GM21717 (cell line): ENCODE measurements around the gene SRGAP2C.
"Not testable (repeated sequence)": the region's sequence is repeated elsewhere in the genome, so short reads cannot be mapped to it uniquely, and the experiment has no call there.

ENCODE experiments used
- ATAC-seq: cut with Tn5 transposase; IDR thresholded peaks from one replicate; pipeline ENCODE4 v1.9.1; 2021; ENCODE audit warnings: mild to moderate bottlenecking, moderate library complexity; ENCODE audit not compliant: unreplicated experiment

SRGAP2C gene

DNA sequence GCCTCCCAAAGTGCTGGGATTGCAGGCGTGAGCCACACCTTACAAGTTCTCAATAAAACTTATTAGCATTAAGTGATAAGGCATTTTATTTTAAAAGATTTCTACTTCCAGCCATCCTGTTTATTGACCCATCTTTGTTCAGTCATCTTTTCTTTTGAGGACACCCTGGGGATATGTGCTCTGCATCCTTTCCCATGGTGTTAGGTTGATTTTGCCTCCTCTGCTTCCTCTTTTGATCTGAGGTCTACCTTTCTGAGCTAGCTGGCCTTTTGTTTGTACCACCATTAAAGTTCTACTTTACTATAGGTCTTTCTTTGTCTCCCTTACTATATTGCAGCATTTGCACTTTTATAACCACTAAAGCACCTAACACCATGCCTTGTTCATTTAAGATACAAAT lies 136.9 kb downstream of the SRGAP2C start:
- not testable (repeated sequence) for ATAC-seq

DNA sequence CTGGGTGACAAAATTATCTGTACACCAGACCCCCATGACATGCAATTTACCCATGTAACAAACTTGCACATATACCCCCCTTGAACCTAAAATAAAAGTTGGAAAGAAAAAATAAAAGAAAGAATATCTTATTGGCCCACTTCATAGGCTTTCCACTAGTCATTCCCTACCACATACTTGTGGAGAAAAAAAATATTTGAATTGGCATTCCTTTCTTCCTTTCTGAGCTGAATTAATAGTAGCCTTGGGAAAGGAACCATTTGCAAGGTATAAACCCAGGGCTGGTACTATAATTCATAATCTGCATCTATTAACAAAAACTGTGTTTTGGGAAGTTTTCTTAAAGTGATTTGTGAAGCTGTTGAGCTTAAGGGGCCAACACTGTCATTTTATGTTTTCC lies 140.0 kb downstream of the SRGAP2C start:
- not testable (repeated sequence) for ATAC-seq

DNA sequence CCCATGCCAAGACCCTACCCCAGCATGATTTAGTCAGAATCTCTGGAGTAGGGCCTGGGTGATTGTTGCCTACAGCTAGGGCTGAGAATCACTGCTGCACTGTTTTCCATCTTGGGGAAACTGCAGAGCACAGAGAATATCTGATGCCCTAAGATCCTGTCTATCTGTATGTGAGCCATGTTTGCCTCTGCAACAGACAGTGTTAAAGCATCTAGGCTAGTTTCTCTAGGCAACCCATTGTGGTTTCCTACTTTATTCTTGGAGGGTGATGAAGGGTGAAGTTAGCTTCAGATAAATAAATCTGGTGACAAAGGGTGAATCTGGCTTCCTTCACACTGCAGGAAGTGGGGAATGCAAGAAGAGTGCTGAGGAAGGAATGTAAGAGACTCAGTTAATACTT lies 147.4 kb downstream of the SRGAP2C start:
- ATAC-seq = not testable (repeated sequence)

DNA sequence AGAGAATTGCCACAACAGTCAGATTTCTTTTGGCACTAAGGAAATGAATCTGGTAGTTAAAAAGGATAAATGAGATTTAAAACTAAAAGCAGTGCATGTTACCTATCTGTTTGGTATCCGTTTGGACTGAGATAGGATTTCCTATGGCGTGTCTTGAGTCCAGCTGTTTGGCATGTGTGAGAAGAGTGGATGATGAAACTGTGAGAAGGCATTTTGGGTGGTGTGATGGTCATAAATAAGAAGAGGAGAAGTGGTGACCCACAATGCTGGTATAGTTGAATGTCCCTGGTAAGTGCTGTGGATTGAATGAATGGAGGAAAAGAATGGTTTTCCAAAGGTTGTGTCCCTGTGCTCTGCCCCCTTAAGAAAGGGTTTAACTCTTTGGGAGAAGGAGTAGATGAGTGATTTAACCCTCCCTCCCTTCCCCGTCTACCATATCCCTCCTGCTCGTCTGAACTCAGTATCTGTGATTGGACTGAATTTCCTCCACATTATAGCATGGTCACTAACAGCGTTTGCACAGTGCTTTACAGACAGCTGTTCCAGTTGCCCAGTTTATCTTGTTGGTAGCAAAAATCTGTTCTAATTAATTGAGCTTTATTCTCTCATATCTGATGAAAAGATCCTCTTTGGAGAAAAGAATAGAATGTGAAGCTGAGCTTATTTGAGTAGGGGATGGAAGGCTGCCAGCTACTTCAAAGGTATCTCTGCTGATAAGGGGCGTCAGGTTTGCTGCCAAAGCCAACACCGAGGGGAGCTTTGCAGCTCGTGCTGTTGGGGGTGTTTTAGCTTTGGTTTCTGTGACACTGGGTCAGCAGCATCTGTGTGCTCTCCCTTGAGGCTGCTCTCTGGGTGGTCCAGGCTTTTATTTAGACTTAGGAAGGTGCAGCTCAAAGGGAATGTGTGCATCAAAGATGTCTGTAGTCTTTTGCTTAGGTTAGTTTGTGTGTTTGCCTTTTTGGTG lies 148.1 kb downstream of the SRGAP2C start:
- ATAC-seq = not testable (repeated sequence)

DNA sequence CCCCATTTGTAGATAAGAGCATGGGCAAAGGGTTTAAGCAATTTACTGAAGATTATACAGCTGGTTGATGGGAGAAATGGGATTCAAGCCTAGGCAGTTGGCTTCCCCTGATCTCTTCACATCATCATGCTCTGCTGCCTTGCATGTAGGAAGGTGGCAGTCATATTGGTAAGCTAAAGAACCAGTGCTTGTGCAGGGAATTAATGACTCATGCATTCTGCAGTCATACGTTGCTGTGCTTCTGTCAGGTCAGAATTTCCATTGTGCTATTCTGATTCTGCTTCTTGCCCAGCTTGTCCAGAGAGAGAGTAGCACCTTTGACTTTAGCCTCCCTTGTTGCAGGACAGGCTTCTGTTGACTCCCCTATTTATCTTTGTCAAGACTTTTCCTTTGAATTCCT lies 153.2 kb downstream of the SRGAP2C start:
- not testable (repeated sequence) for ATAC-seq

DNA sequence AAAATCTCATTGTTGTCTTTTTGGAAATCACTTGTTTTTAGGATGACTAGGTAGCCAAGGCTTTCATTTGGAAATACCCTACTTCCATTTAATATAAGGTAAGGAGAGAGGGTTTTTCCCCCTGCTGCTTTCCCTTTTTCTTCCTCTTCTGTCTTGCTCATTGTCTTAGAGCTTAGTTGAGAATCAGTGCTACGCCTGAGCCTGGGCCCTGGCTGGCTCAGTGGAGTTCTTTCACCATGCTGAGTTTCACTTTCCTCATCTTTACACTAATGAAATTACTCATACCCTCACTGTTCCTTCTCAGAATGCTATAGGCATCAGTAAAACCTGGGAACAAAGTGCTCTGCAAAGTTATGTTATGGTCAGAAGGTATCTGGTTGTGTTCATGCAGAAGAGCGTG lies 154.8 kb downstream of the SRGAP2C start:
- ATAC-seq = peak; percentile 65

DNA sequence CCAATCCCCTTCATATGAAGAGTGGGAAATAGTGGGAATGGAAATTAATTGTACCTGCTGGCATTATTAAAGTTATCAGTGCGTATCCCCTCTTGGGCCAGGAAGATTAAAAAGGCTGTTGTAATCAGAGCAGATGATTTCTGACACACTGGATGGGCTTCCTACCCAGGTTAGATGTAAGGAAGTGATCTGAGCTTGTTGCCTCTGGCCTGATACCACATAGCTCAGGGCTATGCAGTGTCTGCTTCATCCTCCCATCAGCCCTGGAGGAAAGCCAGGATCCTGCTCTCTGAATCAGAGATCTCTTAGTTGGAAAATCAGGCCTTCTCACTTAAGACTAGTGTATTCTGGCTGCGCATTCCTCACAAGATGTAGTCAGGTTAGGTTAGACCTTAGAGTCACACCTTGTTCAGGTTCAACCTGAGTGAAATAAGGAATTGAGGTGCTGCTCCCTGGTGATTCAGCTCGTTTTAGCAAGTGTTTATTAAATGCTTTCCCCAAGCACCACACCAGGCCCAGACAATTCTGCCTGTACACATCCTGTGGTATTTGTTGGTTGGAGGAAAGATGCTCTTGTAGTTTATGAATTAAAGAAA lies 158.6 kb downstream of the SRGAP2C start:
- not testable (repeated sequence) for ATAC-seq

DNA sequence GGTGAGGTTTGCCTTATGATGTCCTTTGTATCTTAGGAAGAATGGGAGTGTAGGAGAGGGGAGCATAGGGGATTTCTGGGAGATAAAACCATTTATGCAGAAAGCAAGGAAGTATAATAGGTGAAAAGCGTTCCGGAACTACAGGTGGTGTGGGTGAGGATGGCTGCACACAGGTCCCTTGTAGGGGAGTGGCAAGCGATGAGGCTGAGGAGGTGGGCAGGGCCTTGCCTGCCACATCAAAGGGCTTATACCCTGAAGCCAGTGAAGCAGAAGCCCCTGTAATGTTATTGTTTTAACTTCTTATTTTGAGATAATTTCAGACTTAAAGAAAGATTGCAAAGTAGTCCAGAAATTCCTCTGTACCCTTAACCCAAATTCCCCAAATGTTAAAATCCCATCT lies 159.6 kb downstream of the SRGAP2C start:
- not testable (repeated sequence) for ATAC-seq

DNA sequence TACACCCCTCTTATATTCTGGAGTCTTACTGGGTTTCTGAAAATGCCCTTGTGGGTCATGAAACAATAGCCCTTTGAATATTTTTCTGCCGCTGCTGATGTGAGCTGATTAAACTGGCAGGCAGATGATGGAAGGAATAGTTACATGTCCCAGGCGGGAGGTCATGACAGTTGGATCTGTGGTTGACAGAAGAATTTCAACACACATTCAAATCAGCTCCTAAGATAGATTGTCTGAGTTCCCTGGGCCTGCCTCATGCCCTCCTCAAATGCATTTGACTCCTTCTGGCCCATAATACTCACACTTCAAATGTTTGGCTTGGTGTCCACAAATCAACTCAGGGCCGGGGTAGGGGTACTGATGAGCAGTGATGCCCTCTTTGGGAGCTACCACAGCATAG lies 161.9 kb downstream of the SRGAP2C start:
- not testable (repeated sequence) for ATAC-seq

DNA sequence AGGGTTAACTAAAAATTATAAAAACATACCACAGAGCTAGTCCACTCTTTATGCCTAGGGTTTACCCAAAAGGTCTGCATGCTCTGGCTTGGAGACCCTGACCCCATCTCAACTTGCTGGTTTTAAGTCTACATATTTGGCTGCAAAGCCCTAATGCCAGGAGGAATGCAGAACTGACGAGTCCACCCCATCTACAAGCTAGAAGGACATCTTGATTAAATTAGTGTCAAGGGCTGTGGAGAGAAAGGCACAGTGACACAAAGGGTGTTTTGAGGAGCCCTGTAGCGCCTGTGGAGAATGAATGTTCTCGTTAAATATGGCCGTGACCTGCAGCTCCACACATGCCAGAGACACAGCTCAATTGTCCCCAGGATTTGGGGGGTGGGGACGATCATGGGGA lies 162.7 kb downstream of the SRGAP2C start:
- ATAC-seq = not testable (repeated sequence)

DNA sequence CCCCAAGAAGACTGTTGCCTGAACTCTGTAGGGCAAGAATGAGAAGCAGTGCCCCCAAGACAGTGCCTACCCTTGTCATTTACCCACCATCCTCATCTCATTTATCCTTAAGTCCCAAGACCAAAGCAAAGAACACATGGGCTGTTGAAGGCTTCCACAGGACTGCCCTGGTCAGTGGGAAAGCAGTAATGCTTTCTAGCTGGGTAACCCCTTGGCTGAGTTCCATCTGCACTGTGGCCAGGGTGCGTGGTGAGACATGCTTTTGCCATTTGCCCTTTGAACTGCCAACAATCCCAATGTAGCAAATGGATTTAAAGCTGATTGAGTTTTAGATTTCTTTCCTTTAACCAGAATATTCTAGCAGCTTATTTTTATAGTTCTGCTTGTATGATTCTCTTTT lies 163.3 kb downstream of the SRGAP2C start:
- ATAC-seq = not testable (repeated sequence)

DNA sequence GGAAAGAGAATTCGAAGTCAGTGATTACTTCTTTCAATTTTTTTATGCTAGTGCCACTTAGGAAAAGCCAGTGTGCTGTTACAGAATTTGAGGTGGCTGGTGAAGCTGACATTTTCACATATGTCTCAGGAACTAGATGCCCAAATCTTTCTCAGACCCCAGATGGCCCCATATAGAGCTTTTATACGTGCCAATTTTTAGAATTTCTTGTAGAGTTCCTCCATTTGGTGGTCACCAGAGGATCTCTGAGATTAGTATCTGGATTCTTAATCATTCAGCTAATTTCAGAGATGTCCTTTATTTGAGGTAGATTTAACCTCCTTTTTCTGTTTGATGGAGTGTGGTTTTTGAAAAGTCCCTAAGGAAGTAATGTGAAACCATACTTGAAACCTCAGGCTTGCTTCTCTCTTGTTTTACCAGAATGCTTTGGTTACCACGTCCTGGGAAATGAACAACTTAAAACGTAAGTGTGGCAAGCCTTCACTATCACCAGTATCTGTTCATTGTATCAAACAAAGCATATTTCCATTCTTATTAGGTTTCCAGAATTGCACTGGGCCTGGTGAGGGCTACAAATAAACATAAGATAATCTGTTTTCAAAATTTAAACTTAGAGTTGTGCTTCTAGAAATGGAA lies 164.7 kb downstream of the SRGAP2C start:
- ATAC-seq = not testable (repeated sequence)

DNA sequence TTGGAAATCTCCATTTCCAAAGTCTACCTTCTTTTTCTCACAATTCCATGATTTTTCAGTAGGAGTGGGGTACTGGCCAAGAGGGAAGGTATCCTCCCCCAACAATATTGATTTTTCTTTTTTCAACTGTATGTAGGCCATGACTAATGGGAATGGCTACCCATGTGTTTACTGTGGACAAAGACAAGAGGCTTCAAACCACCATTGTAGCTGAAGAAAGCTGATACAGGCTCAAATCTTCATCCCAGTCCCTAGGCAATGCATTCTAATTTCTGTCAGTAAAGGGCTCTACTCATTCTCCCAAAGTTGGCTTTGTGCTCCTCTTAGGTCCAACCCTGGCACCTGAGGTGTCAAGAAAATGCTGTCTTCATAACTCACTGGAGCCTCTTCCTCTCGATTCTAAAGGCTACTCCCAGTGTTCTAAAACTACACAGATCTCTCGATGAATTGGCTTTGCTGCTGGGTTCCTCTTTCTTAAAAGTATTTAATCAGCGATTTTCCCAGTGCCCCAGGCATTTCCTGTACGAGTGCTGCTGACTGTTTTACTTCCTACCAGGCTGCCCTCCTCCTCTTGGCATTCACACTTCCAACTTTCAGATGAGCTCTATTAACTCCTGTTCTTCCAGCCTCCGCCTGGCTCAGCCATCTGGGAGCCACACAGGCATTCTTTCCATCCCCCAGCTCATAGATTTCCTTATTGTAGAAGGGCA lies 171.1 kb downstream of the SRGAP2C start:
- ATAC-seq = not testable (repeated sequence)

DNA sequence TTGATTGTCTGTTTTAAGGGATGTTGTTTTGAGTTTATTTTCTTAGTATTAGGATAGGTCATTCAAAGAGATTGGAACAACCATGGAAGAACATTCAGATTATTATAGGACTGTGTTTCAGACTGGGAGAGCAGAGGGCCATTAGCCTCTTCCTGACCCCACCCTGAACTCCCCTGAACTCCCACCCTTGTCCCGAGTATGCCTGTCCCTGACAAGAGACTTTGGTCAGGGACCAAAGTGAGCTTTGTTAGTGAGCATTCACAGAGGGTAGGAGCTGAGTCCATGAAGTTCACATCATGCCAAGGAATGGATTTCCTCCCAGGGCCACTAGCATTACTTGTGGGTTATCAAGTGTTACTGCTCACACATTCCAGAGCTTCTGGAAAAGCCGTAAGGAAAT lies 172.0 kb downstream of the SRGAP2C start:
- not testable (repeated sequence) for ATAC-seq

DNA sequence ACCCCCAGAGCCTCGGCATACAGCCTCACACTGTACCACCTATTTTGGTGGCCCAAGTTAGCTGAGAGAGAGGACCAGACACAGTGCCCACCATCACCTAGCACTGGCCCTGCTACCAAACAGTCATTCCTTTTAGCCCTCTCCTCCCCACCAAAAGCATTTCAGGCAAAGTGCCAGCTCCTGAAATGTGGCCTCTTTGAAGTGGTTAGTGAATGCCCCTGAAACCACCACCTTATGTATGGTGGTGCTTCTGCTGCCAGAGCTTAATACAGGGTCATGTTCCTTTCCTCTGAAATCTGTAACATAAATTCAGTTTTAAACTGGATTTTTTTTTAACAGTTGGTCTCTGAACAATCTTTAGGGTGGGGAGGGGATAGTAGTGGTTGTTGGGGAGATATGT lies 175.8 kb downstream of the SRGAP2C start:
- not testable (repeated sequence) for ATAC-seq

DNA sequence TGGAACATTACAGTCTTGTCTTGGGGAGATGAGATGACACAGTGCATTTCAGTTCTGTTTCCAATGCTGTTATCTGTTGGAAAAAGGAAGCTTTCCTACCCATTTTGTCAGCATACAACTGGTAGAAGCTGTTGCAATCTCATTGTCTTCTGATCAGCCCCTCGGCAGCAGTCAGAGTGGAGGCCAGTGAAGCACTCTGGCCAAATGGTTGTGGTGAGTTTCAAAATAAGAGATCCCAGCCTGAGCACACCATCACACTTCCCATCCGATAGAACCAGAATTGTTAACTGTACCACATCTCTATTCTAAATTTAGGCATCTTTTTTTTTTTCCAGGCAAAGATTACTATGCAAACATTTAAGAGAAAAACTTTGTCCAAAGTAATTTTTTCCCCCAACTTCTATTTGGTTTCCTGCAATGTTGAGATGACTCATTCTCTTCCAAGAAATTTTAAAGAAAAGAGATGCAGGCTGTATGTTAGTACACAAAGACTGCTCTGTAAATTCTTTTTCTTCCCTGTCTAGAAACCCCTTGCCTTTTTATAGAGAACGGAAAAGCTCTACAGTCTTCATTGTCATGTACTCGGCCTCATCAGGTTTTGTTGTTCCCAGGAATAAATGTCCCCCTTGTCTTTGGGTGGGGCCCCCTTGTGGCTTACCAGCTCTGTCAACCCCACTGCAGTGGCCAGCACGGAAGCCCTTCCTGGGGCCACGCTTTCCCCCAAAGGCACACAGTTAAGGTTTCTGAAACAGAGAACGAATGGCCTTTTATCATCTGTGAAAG lies 176.9 kb downstream of the SRGAP2C start:
- not testable (repeated sequence) for ATAC-seq

DNA sequence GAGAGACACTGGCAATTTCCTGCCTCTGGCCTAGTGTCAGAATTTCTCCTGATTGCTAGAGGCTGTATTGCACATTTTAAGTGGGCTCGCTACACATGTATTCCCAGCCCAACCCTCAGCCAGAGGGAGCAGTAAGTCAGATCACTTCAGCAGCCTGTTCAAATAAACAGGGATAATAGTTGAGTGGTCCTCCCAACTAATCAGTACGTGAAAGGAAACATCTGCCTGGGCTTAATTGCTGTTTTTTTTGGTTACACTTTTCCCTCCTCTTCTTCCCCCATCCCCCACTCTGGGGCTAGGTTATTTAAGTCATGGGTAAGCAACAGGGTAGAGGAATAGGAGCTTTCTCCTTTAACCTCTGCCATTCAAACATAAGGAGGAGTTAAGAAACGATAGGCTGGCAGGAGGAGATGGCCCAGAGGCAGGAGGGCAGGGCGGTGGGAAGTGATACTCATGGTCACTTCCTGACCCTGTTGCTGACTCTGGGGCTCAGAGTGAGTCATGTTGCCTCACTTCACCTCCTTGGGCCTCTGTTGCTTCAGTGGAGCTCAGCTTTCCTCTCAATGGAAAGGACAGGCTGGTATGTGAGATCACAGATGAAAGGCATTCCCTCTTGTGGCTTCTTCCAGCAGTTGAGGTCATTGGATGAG lies 177.6 kb downstream of the SRGAP2C start:
- not testable (repeated sequence) for ATAC-seq

DNA sequence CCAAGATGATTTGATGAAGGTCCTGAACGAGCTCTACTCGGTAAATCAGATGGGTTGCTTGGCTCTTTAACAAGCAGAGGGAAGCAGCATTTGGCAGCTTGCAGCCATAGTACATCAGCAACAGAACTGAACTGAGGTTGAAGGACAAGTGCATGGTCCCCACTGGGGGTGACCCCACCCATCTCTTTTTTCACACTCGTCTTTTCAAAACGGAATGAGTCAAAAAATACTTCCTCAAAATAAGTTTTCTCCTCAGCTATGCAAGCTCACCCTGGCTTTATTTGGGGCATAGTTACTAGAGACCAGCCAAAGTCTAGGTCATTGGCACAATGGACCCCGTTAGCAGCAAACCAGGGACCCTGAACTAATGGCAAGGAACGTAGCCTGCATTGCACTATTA lies 180.5 kb downstream of the SRGAP2C start:
- ATAC-seq = not testable (repeated sequence)

DNA sequence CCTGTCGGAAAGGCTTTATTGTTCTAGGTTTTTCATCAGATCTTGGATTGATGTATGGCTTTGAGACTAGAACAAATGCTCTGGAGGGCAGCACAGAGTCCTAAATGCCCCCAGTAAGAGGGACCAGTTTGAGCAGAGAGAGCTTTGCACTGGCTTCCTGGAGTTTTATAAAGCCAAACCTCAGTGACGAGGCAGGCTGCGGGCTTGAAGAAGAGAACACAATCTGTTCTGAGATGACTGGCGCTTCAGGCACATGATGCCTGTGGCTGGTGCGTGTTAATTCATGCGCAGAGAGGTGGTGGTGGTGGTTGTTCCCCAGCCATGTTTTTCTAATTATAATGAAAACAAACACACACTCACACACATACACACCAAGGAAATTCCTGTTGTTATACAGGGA lies 180.9 kb downstream of the SRGAP2C start:
- not testable (repeated sequence) for ATAC-seq

DNA sequence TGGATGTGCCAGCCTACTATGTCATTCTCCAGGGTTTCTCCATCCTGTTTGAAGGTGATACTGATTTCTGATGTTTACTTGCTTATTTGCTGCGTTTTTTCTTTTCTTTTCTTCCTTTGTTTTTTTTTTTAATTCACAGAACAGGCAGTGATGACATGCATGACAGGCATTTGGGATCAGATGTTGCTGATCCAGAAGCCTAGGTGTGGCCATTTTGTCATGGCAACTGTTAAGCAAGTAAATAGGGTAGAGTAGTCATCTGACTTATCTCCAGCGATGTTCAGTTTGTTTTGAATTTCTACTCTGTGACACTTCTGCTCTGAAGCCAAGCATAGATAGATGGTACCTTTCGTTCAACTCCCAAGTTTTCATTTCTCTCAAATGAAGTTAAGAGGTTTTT lies 181.4 kb downstream of the SRGAP2C start:
- not testable (repeated sequence) for ATAC-seq
